Uterus (tissue), 4 donors: Measurements from ENCODE around the gene HAND1. TPM values are rescaled to one million over a fixed set of nuclear protein-coding genes. Genes with fewer than 3 reads are reported as not detected.

ENCODE experiments used
- DNase-seq, 2 donors: peaks; one replicate each; pipeline ENCODE4 v3.0.0-alpha.2; 2019 to 2020
- H3K27ac ChIP-seq, 2 donors: fragments of 200-600 bp; sonication (generic); 1 replicate in 1 of 2; 2 replicates in 1 of 2; pipeline ENCODE4 v1.5.1; 2016 to 2018
- H3K27me3 ChIP-seq, 2 donors: fragments of 200-600 bp; sonication (generic); one replicate each; pipeline ENCODE4 v1.5.1; 2018 to 2019; ENCODE audit warnings: control low read depth in 1 of 2
- H3K36me3 ChIP-seq, 2 donors: fragments of 200-600 bp; sonication (generic); one replicate each; pipeline ENCODE4 v1.5.1; 2019; ENCODE audit warnings: control low read depth in 1 of 2
- H3K4me1 ChIP-seq, 2 donors: fragments of 200-600 bp; sonication (generic); one replicate each; pipeline ENCODE4 v1.5.1; 2018 to 2019; ENCODE audit warnings: control low read depth in 1 of 2
- H3K4me3 ChIP-seq, 2 donors: fragments of 200-600 bp; sonication (generic); 1 replicate in 1 of 2; 2 replicates in 1 of 2; pipeline ENCODE4 v1.5.1; 2018 to 2019; ENCODE audit warnings: mild to moderate bottlenecking in 1 of 2
- H3K9me3 ChIP-seq, 2 donors: fragments of 200-600 bp; sonication (generic); one replicate each; pipeline ENCODE4 v1.5.1; 2019; ENCODE audit warnings: control low read depth in 1 of 2
- POLR2A ChIP-seq, 2 donors: fragments of 450-650 bp; IDR thresholded peaks; one replicate each; pipeline ENCODE4 v1.6.1; 2016; ENCODE audit warnings: antibody characterized with exemption in 2 of 2, mild to moderate bottlenecking in 1 of 2, moderate library complexity in 1 of 2
- intact Hi-C: fragments of 100-400 bp; cut with DNase I; formaldehyde crosslinking; loops from one replicate; pipeline ENCODE4 v1.15.1; 2023; ENCODE audit warnings: low total_unique reads
- total RNA-seq, 4 donors: library from RNA; depleted of rRNA in 3 of 4; stranded (reverse); fragments of >200 nt in 3 of 4; gene quantifications; one replicate each; pipeline versions ENCODE4 v1.1.0 to v1.2.4, GENCODE V29; 2014 to 2023
- TF ChIP-seq, protein P1 (sequence below), 4 experiments: fragments of 200-600 bp in 2 of 4; fragments of 450-650 bp in 2 of 4; sonication (generic) in 2 of 4; IDR thresholded peaks; one replicate each; pipeline ENCODE4 v1.5.1; 2016 to 2019; ENCODE audit warnings: antibody characterized with exemption in 4 of 4, mild to moderate bottlenecking in 2 of 4, moderate library complexity in 1 of 4
- donor health status: DM: yes; HTN: yes; CAD: no.

The HAND1 gene
- total RNA-seq, 4 donors from 2014 or later = 0.14 TPM; not detected in 3

GRCh38 chr5:154474396-154475334 is 3.4 kb downstream of the HAND1 start:
- intact Hi-C loops = no loop called here
- peaks cover 29 to 83% of the 10 kb centered on the region in 2 donors for H3K27me3 ChIP-seq

GRCh38 chr5:154473581-154474283 is 4.3 kb downstream of the HAND1 start:
- intact Hi-C loops = no loop called here
- no peaks in the 10 kb centered on the region for H3K9me3 ChIP-seq
- no peak overlapping the region for H3K4me3 ChIP-seq
- no peak for DNase-seq
- peaks cover 20 to 73% of the 10 kb centered on the region in 2 donors for H3K27me3 ChIP-seq
- H3K27ac ChIP-seq = no peak overlapping the region
- H3K4me1 ChIP-seq = peaks cover 0 to 16% of the 10 kb centered on the region in 2 donors
- TF ChIP-seq POLR2A (IDR thresholded peaks at IDR 0.05) = no peak
- TF ChIP-seq, protein P1, sequence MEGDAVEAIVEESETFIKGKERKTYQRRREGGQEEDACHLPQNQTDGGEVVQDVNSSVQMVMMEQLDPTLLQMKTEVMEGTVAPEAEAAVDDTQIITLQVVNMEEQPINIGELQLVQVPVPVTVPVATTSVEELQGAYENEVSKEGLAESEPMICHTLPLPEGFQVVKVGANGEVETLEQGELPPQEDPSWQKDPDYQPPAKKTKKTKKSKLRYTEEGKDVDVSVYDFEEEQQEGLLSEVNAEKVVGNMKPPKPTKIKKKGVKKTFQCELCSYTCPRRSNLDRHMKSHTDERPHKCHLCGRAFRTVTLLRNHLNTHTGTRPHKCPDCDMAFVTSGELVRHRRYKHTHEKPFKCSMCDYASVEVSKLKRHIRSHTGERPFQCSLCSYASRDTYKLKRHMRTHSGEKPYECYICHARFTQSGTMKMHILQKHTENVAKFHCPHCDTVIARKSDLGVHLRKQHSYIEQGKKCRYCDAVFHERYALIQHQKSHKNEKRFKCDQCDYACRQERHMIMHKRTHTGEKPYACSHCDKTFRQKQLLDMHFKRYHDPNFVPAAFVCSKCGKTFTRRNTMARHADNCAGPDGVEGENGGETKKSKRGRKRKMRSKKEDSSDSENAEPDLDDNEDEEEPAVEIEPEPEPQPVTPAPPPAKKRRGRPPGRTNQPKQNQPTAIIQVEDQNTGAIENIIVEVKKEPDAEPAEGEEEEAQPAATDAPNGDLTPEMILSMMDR (IDR thresholded peaks at IDR 0.05) = no peak
- no peaks in the 10 kb centered on the region for H3K36me3 ChIP-seq

More at GRCh38 chr5:154474396-154475334, 3.4 kb downstream of the HAND1 start:
- TF ChIP-seq POLR2A (IDR thresholded peaks at IDR 0.05) = no peak
- TF ChIP-seq, protein P1 (IDR thresholded peaks at IDR 0.05) = no peak
- Histone ChIP-seq H3K27ac (no peak overlapping the region), H3K4me1 (peaks cover 0 to 22% of the 10 kb centered on the region in 2 donors), H3K9me3 (no peaks in the 10 kb centered on the region), H3K4me3 (no peak overlapping the region), H3K36me3 (no peaks in the 10 kb centered on the region)
- DNase-seq = no peak

DNA sequence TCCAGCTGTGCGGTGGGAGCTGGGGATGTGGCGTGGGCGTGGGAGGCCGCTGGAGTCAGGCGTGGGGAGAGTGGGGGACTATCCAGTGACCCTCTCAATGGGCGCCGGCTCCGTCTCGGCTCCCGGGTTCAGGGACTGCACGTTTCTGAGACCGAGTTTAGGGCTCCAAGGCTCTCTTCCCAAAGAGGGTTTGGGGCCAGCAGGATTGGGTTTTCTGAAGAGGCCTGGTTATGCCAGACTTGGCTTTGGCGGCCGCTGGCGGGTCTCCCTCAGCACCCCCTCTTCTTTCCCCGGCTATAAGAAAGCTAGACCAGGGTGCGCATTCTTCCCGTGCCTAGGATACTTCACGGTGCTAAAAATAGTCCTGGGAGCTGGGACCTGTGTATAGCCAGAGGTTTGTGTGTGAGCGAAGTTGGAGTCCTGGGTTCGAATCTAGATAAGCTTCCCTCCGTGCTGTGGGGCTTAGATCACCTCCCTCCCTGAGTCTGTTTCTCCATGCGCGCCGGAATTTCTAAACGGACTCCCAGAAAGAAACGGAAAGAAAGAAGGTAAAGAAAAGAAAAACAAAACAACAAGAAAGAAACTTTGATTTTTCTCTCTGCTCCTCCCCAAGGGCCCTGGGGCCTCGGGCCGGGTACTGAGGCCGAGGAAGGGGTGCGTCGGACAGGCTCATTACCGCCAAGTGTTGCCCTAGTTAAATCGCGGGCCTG is 5.0 kb downstream of the HAND1 start:
- no peak overlapping the region for H3K27ac ChIP-seq
- H3K9me3 ChIP-seq = no peaks in the 10 kb centered on the region
- TF ChIP-seq, protein P1 (IDR thresholded peaks at IDR 0.05) = no peak
- TF ChIP-seq POLR2A (IDR thresholded peaks at IDR 0.05) = no peak
- no peak for DNase-seq
- H3K4me3 ChIP-seq = no peak overlapping the region
- H3K36me3 ChIP-seq = no peaks in the 10 kb centered on the region
- intact Hi-C loops = no loop called here
- H3K27me3 ChIP-seq = peaks cover 20 to 66% of the 10 kb centered on the region in 2 donors
- peaks cover 0 to 9% of the 10 kb centered on the region in 2 donors for H3K4me1 ChIP-seq

DNA sequence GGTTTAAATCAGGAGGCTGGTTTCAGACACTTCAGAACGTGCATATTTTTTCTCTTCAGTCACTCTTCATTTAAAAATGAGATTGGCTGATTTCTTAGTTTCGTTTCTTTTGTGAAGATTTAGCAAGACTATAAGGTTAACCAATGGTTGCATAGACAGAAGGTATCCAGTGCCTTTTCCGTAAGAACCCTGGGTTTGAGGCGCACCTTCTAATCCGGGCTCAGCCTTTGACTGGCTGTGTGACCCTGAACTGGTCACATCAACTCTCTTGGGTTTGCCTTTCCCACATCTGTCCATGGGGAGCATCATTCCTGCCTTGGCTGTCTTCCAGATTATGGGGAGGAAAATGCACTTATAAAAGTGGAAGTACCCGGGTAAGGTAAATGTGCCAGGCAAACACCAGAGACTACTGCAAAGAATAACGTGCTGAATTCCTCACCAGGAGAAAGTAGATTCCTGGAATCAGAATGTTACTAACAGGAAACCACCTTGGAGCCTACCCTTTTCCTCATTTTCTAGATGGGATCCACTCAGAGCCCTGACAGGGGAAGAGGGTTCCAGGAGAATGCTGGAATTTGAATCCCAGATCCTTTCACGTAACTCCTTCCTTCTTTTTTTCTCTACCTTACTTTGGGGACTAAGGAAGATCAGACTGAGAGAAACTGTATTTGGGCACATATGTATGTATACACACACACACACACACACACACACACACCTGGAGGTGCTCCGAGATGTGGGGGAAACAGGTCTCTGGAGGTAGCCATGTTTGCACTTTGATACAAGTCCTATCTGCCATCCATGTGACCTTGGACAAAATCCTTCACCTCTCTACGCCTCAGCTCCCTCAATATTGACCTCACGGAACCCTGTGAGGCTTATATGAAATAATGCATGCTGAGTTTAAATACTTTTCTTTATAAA is 6.8 kb downstream of the HAND1 start:
- Histone ChIP-seq H3K9me3 (no peaks in the 10 kb centered on the region), H3K27ac (no peak overlapping the region), H3K36me3 (no peaks in the 10 kb centered on the region), H3K4me3 (no peak overlapping the region), H3K27me3 (peaks cover 10 to 51% of the 10 kb centered on the region in 2 donors), H3K4me1 (no peaks in the 10 kb centered on the region)
- TF ChIP-seq, protein P1 (IDR thresholded peaks at IDR 0.05) = no peak
- TF ChIP-seq POLR2A (IDR thresholded peaks at IDR 0.05) = no peak
- no peak for DNase-seq
- intact Hi-C loops = no loop called here
